Glutamatergic neuron (in vitro differentiated cells): ENCODE measurements around the gene SAMD4A. TPM values are rescaled to one million over a fixed set of nuclear protein-coding genes. Genes with fewer than 3 reads are reported as not detected.

Experiments
- DNase-seq: peaks from one replicate; pipeline ENCODE4 v3.0.0; 2022
- H3K27ac Mint-ChIP-seq: one replicate; pipeline ENCODE4 v1.8.0; 2020; ENCODE audit warnings: mild to moderate bottlenecking, mixed read lengths, inconsistent platforms; ENCODE audit not compliant: unreplicated experiment
- H3K27me3 Mint-ChIP-seq: one replicate; pipeline ENCODE4 v1.8.0; 2020; ENCODE audit warnings: mild to moderate bottlenecking, moderate library complexity, mixed read lengths, inconsistent platforms; ENCODE audit not compliant: unreplicated experiment
- H3K36me3 Mint-ChIP-seq: one replicate; pipeline ENCODE4 v1.8.0; 2020; ENCODE audit warnings: mild to moderate bottlenecking, mixed read lengths, inconsistent platforms; ENCODE audit not compliant: unreplicated experiment
- H3K4me1 Mint-ChIP-seq: one replicate; pipeline ENCODE4 v1.8.0; 2020; ENCODE audit warnings: mild to moderate bottlenecking, low read depth, mixed read lengths, inconsistent platforms; ENCODE audit not compliant: unreplicated experiment
- H3K4me3 Mint-ChIP-seq: one replicate; pipeline ENCODE4 v1.8.0; 2020; ENCODE audit warnings: mild to moderate bottlenecking, mixed read lengths, inconsistent platforms; ENCODE audit not compliant: unreplicated experiment
- H3K9me3 Mint-ChIP-seq: one replicate; pipeline ENCODE4 v1.8.0; 2020; ENCODE audit warnings: mild to moderate bottlenecking, moderate library complexity, mixed read lengths, inconsistent platforms; ENCODE audit not compliant: unreplicated experiment
- total RNA-seq: library from RNA; stranded (reverse); fragmentation: NEBNext Ultra II Directional; extraction: Animal tissue kit (Norgen Biotek cat#: 25700); gene quantifications from one replicate; pipeline ENCODE4 v1.2.1, GENCODE V29; 2021; ENCODE audit not compliant: unreplicated experiment
- TF ChIP-seq, protein P1 (sequence below): fragments of 200-600 bp; sonication (generic); IDR thresholded peaks from one replicate; pipeline ENCODE4 v1.5.0; 2021; ENCODE audit not compliant: partially characterized antibody, unreplicated experiment

SAMD4A gene
- total RNA-seq, 1 donor from 2014 or later: 0.56 TPM

DNA sequence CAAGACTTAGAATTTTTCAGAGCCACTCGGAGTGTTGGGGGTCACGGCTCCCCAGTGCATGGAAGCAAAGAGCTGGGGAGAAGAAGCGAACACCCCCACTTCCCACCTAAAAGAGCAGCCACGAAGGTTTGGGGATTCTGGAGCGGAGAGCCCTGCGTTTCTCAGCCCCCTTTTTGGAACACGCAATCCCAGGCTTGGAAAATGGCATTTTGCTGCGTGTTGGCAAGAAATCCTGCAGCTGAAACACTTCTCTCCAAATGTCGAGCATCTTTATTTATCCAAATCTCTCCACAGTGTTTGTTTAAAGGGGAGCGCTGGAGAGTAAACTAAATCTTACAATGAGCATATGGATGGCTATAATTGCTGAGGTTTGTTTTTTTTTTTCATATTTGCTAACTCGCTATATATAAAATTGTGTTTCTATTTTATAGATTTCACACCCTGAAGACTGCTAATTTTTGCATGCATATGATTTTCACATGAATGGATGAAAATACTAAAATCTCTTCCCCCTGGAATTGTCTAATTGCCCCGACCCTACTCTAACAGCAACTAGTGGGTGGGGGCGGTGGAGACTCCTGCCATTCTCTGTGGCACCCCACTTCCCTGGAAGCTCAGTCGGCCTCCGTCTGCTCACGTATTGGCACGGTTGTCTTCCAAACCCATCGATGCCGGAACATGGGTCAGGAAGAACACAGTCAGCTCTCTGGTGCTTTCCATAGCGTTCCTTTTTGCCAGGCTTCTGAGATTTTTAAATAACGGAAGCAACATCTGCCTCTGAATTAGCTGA is 215.2 kb downstream of the SAMD4A start:
- DNase-seq: no peak
- no peak overlapping the region for H3K4me3 Mint-ChIP-seq
- H3K36me3 Mint-ChIP-seq: no peaks in the 10 kb centered on the region
- TF ChIP-seq, protein P1, sequence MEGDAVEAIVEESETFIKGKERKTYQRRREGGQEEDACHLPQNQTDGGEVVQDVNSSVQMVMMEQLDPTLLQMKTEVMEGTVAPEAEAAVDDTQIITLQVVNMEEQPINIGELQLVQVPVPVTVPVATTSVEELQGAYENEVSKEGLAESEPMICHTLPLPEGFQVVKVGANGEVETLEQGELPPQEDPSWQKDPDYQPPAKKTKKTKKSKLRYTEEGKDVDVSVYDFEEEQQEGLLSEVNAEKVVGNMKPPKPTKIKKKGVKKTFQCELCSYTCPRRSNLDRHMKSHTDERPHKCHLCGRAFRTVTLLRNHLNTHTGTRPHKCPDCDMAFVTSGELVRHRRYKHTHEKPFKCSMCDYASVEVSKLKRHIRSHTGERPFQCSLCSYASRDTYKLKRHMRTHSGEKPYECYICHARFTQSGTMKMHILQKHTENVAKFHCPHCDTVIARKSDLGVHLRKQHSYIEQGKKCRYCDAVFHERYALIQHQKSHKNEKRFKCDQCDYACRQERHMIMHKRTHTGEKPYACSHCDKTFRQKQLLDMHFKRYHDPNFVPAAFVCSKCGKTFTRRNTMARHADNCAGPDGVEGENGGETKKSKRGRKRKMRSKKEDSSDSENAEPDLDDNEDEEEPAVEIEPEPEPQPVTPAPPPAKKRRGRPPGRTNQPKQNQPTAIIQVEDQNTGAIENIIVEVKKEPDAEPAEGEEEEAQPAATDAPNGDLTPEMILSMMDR: no peak
- no peaks in the 10 kb centered on the region for H3K27me3 Mint-ChIP-seq
- H3K27ac Mint-ChIP-seq: no peak overlapping the region
- H3K9me3 Mint-ChIP-seq: no peaks in the 10 kb centered on the region
- H3K4me1 Mint-ChIP-seq: peaks cover 6% of the 10 kb centered on the region

DNA sequence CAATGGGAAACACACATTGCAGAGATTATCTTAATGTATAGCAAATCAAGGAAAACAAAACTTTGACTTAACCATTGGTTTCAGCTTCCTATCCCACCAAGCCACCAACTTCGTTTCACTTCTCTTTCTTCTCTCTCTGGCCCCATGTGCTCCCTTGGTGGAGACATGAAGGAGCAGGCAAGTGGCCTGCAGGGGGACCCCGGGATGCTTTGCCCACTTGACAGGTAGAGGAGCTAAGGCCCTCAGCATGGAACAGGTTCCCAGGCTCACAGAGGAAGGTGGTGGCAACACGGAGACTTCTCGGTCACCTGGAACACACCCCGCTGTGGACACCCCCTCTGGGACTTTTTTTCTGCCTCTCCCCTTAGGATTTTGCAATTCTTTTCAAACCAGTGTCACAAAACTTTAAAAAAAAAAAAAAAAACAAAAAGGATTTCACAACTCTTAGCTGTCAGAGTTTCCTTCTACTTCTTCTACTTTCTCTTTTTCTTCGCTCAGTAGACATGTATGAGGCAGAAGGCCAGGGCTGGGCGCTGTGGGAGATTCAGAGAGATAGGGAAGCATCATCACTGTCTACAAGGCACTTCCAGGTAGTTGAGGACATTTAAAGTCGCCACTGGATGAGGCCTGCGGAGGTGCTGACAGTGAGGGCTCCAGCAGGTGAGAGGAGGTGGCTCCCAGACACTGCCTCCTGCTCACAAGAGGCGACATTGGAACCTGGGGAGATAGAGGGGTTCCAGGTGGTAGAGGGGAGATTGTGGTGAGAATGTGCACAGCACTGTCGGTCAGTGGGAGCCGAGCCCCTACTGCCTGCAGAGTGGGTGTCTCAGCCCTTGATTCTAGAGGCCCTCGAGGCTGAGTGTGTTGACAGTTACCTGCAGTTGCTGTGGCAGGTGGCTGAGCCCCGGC is 216.1 kb downstream of the SAMD4A start:
- no peaks in the 10 kb centered on the region for H3K36me3 Mint-ChIP-seq
- no peak overlapping the region for H3K27ac Mint-ChIP-seq
- no peak overlapping the region for H3K4me3 Mint-ChIP-seq
- no peak for DNase-seq
- no peaks in the 10 kb centered on the region for H3K27me3 Mint-ChIP-seq
- TF ChIP-seq, protein P1: peak; percentile 17
- peaks cover 6% of the 10 kb centered on the region for H3K4me1 Mint-ChIP-seq
- H3K9me3 Mint-ChIP-seq: no peaks in the 10 kb centered on the region

DNA sequence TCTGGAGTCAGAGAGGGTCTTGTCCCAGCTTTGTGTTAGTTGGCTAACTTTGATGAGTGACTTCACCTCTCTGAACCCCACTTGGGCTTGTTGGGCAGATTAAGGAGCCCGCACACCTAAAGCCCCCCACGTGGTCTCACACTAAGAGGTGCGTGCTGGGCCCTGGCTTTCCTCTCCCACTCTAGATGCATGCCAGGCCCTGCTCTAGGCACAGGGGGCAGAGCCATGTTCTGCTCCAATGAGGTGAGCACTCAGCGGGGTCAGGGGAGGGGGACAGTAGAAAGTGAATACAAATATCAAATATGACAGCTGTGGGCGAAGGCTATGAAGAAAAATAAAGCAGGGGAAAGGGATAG is 216.7 kb downstream of the SAMD4A start:
- Mint-ChIP-seq H3K36me3 (no peaks in the 10 kb centered on the region), H3K4me1 (peaks cover 6% of the 10 kb centered on the region), H3K27me3 (peaks cover 2% of the 10 kb centered on the region), H3K9me3 (no peaks in the 10 kb centered on the region), H3K4me3 (no peak overlapping the region), H3K27ac (no peak overlapping the region)
- no peak for DNase-seq
- TF ChIP-seq, protein P1: no peak

DNA sequence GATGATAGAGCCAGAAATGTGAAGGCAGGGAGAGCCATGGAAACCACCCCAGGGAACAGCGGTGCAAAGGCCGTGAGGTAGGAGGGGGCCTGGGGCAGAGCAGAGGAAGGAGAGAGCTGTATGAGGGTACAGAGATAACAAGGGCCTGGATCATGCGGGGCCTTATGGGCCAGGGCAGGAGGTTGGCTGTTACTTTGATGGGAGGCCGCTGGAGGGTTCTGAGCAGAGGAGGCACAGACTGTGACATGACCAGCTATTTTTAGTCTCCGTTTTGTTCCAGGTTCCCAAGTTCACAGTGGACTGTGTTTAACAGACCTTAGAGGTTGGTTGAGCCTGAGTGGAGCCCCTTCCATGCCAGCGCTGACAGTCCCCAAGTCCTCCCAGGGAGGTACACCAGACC is 217.1 kb downstream of the SAMD4A start:
- no peak overlapping the region for H3K27ac Mint-ChIP-seq

More for the DNA sequence above, 217.1 kb downstream of the SAMD4A start:
- TF ChIP-seq, protein P1: no peak
- Mint-ChIP-seq H3K27me3 (peaks cover 2% of the 10 kb centered on the region), H3K36me3 (no peaks in the 10 kb centered on the region), H3K9me3 (no peaks in the 10 kb centered on the region), H3K4me3 (no peak overlapping the region), H3K4me1 (peaks cover 6% of the 10 kb centered on the region)
- no peak for DNase-seq
